HepG2 (cell line): Measurements from ENCODE around the gene FBXO2.

Source experiments
- KDM1A ChIP-seq: IDR thresholded peaks from 2 replicates; pipeline ENCODE4 v1.6.1; 2016; ENCODE audit warnings: missing compliant biosample characterization
- TCF12 ChIP-seq, 2 experiments: fragments of 450-650 bp in 1 of 2; sonication (generic) in 1 of 2; formaldehyde crosslinking in 1 of 2; IDR thresholded peaks; 2 replicates each; pipeline versions ENCODE4 v1.6.1 to v1.8.0; 2017 to 2022; ENCODE audit warnings: antibody characterized with exemption in 1 of 2, mild to moderate bottlenecking in 1 of 2, missing genetic modification reagents in 1 of 2, moderate library complexity in 1 of 2
- ZNF839 ChIP-seq: sonication (generic); formaldehyde crosslinking; IDR thresholded peaks from 2 replicates; pipeline ENCODE4 v1.4.0; 2020; ENCODE audit warnings: missing genetic modification reagents, mild to moderate bottlenecking, borderline replicate concordance
- TF ChIP-seq, protein P1 (sequence below): sonication (generic); formaldehyde crosslinking; IDR thresholded peaks from 2 replicates; pipeline ENCODE4 v1.5.0; 2020; ENCODE audit warnings: mild to moderate bottlenecking, missing genetic modification reagents, moderate library complexity
- TF ChIP-seq, protein P2 (sequence below), 2 experiments: sonication (generic) in 1 of 2; formaldehyde crosslinking in 1 of 2; IDR thresholded peaks; 2 replicates each; pipeline versions ENCODE4 v1.4.0 to v1.6.1; 2018 to 2020; ENCODE audit warnings: missing genetic modification reagents in 2 of 2, borderline replicate concordance in 1 of 2, low read depth in 1 of 2, mild to moderate bottlenecking in 1 of 2, missing biosample characterization in 1 of 2

- TF ChIP-seq, protein P1, sequence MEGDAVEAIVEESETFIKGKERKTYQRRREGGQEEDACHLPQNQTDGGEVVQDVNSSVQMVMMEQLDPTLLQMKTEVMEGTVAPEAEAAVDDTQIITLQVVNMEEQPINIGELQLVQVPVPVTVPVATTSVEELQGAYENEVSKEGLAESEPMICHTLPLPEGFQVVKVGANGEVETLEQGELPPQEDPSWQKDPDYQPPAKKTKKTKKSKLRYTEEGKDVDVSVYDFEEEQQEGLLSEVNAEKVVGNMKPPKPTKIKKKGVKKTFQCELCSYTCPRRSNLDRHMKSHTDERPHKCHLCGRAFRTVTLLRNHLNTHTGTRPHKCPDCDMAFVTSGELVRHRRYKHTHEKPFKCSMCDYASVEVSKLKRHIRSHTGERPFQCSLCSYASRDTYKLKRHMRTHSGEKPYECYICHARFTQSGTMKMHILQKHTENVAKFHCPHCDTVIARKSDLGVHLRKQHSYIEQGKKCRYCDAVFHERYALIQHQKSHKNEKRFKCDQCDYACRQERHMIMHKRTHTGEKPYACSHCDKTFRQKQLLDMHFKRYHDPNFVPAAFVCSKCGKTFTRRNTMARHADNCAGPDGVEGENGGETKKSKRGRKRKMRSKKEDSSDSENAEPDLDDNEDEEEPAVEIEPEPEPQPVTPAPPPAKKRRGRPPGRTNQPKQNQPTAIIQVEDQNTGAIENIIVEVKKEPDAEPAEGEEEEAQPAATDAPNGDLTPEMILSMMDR (CRISPR knock-in tag) = no peak
- TF ChIP-seq ZNF839 = no peak
- TF ChIP-seq KDM1A (CRISPR knock-in tag) = no peak
- TF ChIP-seq, protein P2, sequence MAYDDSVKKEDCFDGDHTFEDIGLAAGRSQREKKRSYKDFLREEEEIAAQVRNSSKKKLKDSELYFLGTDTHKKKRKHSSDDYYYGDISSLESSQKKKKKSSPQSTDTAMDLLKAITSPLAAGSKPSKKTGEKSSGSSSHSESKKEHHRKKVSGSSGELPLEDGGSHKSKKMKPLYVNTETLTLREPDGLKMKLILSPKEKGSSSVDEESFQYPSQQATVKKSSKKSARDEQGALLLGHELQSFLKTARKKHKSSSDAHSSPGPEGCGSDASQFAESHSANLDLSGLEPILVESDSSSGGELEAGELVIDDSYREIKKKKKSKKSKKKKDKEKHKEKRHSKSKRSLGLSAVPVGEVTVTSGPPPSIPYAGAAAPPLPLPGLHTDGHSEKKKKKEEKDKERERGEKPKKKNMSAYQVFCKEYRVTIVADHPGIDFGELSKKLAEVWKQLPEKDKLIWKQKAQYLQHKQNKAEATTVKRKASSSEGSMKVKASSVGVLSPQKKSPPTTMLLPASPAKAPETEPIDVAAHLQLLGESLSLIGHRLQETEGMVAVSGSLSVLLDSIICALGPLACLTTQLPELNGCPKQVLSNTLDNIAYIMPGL (CRISPR knock-in tag; IDR thresholded peaks at IDR 0.05; ENCODE audit: borderline replicate concordance in 1 of 2, low read depth in 1 of 2) = no peak
- TF ChIP-seq TCF12 (IDR thresholded peaks at IDR 0.05) = no peak
- no peak for TF ChIP-seq TCF12 (CRISPR knock-in tag; IDR thresholded peaks at IDR 0.05)
Measured at GRCh38 chr1:11602981-11603380, 51.2 kb downstream of the FBXO2 start.
